BE2C (cell line): Measurements from ENCODE around the gene GRIK2.

Experiments
- DNase-seq: peaks from one replicate; pipeline ENCODE4 v3.0.0-alpha.2; 2020
- H3K27me3 ChIP-seq: fragments of 250-450 bp; sonication (Bioruptor Pico); 2 replicates; pipeline ENCODE4 v1.5.1; 2020; ENCODE audit warnings: mild to moderate bottlenecking
- H3K36me3 ChIP-seq: fragments of 250-450 bp; sonication (Bioruptor Pico); 2 replicates; pipeline ENCODE4 v1.5.1; 2020; ENCODE audit warnings: mild to moderate bottlenecking
- H3K4me1 ChIP-seq: fragments of 250-450 bp; sonication (Bioruptor Pico); 2 replicates; pipeline ENCODE4 v1.5.1; 2020
- H3K4me3 ChIP-seq: 2 replicates; pipeline ENCODE4 v1.5.1; 2011; ENCODE audit warnings: low read depth, low read length
- H3K9me3 ChIP-seq: fragments of 250-450 bp; sonication (Bioruptor Pico); 2 replicates; pipeline ENCODE4 v1.5.1; 2020
- CTCF ChIP-seq: IDR thresholded peaks from 2 replicates; pipeline ENCODE4 v1.5.1; 2012; ENCODE audit warnings: mild to moderate bottlenecking, low read depth, low read length

Gene GRIK2

DNA sequence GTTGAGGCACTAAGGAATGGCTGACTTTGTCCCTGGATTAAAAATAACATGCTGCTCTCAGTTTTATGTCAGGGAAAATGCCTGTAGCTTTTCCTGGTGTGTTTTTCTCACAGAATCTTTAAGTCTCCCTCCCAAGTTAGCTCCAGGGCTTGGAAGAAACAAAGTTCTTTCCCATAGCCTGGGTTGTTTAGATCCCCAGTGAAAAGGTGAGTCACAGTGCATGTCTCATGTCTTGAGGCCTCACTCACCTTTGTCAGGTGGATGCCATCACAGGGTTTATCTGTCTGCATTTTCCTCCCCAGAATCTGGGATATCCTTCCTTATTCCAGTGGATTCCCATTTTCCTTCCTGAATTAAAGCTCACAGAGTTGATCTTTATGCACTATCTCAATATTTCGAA, 722.4 kb downstream of the GRIK2 start:
- Histone ChIP-seq H3K4me3 (no peak overlapping the region), H3K9me3 (no peaks in the 10 kb centered on the region), H3K4me1 (no peaks in the 10 kb centered on the region), H3K27me3 (no peaks in the 10 kb centered on the region), H3K36me3 (no peaks in the 10 kb centered on the region)
- no peak for TF ChIP-seq CTCF
- no peak for DNase-seq

DNA sequence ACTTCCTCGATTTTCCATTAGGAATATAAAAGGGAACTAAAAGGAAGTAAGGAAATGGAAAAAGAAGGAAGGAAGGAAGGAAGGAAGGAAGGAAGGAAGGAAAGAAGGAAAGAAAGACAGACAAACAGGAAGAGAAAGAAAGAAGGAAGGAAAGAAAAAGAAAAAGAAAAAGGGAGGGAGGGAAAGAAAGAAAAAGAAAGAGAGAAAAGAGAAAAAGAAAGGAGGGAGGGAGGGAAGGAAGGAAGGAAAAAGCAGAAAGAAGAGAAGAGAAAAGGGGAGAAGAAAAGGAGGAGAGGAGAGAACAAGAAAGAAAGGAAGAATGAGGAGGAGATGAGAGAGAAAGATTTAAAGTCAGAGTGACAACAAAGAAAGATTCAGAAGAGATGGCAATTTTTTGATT, 724.5 kb downstream of the GRIK2 start:
- no peak for TF ChIP-seq CTCF
- Histone ChIP-seq H3K36me3 (no peaks in the 10 kb centered on the region), H3K27me3 (no peaks in the 10 kb centered on the region), H3K4me3 (no peak overlapping the region), H3K9me3 (no peaks in the 10 kb centered on the region), H3K4me1 (no peaks in the 10 kb centered on the region)
- no peak for DNase-seq
